HG03175 (cell line): Measurements from ENCODE around the gene PLEKHG2.
"Not testable (repeated sequence)": the region's sequence is repeated elsewhere in the genome, so short reads cannot be mapped to it uniquely, and the experiment has no call there.

Experiments
- ATAC-seq: cut with Tn5 transposase; IDR thresholded peaks from one replicate; pipeline ENCODE4 v1.9.1; 2021; ENCODE audit warnings: mild to moderate bottlenecking, moderate library complexity; ENCODE audit not compliant: unreplicated experiment

Gene PLEKHG2, protein sequence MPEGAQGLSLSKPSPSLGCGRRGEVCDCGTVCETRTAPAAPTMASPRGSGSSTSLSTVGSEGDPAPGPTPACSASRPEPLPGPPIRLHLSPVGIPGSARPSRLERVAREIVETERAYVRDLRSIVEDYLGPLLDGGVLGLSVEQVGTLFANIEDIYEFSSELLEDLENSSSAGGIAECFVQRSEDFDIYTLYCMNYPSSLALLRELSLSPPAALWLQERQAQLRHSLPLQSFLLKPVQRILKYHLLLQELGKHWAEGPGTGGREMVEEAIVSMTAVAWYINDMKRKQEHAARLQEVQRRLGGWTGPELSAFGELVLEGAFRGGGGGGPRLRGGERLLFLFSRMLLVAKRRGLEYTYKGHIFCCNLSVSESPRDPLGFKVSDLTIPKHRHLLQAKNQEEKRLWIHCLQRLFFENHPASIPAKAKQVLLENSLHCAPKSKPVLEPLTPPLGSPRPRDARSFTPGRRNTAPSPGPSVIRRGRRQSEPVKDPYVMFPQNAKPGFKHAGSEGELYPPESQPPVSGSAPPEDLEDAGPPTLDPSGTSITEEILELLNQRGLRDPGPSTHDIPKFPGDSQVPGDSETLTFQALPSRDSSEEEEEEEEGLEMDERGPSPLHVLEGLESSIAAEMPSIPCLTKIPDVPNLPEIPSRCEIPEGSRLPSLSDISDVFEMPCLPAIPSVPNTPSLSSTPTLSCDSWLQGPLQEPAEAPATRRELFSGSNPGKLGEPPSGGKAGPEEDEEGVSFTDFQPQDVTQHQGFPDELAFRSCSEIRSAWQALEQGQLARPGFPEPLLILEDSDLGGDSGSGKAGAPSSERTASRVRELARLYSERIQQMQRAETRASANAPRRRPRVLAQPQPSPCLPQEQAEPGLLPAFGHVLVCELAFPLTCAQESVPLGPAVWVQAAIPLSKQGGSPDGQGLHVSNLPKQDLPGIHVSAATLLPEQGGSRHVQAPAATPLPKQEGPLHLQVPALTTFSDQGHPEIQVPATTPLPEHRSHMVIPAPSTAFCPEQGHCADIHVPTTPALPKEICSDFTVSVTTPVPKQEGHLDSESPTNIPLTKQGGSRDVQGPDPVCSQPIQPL (N-terminal part only)

GRCh38 chr19:39412100-39412866, at the start of gene PLEKHG2:
Gene PLEKHG2, plus strand, starts transcription at chr19:39412669. Its CDS starts 1,418 bp downstream, at chr19:39414087.
- ATAC-seq = peak; percentile 57

- ATAC-seq = no peak
Observed at GRCh38 chr19:39362682-39363657, 49.5 kb upstream of the PLEKHG2 start.

GRCh38 chr19:39363901-39364457, 48.5 kb upstream of the PLEKHG2 start:
- ATAC-seq = no peak

GRCh38 chr19:39365531-39365930, 46.9 kb upstream of the PLEKHG2 start:
- no peak for ATAC-seq

- ATAC-seq = no peak
Observed at GRCh38 chr19:39369200-39369599, 43.3 kb upstream of the PLEKHG2 start.

DNA sequence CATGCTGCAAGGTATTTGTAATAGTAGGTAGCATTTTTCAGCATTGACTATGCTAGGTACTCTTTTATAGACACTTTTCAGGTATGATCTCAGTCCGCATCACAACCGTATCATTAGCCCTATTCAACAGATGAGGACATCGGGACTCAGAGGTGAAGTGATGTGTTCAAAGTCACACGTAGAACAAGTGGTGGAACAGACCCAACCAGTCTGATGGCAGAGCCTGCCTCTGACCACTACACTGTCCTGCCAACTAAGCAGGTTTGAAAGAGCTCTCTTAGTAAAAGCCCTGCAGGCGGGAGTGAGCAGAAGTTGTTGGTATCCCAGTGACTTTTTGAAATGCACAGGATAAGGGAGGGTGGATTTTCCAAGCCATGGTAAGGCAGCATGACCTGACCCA, 41.7 kb upstream of the PLEKHG2 start:
- ATAC-seq = no peak

GRCh38 chr19:39372047-39372802, 40.2 kb upstream of the PLEKHG2 start:
- ATAC-seq = no peak

DNA sequence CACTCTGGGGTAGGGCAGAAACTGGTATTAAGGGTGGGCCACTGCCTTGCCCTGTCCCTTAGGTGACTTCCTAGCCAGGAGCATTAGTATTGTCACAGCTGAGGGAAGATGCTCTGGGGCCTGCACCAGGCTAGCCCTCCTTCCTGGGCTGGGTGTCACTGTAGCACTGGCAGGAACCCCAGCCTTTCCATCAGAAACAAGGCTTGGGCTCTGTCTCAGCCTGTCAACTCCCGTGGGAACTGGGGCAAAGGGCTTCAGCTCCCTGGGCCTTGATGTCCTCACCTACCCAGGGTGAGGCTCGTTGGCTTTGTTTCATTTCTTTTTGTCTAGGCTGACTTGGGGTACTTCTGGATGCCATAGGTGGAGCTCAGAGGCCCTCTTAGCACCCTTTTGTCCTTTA, 39.5 kb upstream of the PLEKHG2 start:
- ATAC-seq = no peak

DNA sequence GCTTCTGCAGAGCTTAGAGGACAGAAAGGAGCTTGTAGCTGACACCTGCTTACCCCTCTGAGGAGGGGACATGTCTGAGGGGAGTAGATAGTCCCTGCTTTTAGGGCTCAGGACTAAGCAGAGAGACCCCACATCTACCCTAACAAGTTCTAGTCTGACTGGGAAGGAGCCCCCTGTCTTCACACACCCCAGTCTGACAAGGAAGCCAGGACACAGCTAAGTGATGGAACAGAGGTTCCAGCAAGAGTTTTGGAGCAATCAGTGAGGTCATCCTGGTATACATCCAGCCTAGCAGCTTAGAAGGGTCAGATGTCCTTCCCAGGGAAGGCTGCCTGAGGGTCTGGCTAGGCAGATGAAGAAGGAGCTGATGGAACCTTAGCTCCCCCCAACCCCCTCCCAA, 36.5 kb upstream of the PLEKHG2 start:
- no peak for ATAC-seq

DNA sequence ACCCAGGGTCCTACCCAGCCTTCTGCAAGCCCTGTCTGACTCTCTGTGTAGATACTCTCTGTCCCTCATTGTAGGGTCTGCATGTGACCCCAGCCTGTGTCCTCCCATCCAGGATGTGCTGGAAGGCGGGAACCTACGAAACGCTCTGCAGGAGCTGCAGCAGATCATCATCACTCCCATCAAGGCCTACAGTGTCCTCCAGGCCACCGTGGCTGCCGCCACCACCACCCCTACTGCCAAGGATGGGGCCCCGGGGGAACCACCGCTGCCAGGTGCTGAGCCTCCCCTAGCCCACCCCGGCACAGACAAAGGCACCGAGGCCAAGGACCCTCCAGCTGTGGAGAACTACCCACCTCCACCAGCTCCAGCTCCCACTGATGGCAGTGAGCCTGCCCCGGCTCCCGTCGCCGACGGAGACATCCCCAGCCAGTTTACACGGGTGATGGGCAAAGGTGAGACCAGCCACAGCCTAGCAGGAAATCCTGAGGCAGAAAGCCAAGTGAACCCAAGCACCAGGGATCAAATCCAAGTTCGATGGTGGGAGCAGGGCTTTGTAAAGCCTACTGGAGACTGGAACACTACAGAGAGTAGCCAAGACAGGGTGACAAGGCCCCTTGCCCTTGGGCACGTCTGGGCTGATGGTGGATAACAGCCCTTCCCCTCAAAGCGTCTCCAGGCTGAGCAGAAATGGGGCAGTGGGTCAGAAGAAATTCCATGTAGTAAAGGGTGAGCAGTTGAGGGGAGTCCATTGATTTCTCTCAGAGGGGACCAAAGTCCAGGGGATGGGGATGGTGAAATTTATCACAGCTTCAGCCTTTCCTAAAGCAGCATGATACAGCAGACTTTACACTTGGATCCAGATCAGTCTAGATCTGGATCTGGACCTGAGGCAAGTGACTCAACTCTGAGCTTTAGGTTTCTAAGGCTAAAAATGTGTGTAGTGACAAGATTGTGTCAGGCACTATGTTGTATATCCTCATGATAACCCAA, 34.8 kb upstream of the PLEKHG2 start:
- no peak for ATAC-seq

- not testable (repeated sequence) for ATAC-seq
Observed at GRCh38 chr19:39379366-39379765, 33.1 kb upstream of the PLEKHG2 start.

DNA sequence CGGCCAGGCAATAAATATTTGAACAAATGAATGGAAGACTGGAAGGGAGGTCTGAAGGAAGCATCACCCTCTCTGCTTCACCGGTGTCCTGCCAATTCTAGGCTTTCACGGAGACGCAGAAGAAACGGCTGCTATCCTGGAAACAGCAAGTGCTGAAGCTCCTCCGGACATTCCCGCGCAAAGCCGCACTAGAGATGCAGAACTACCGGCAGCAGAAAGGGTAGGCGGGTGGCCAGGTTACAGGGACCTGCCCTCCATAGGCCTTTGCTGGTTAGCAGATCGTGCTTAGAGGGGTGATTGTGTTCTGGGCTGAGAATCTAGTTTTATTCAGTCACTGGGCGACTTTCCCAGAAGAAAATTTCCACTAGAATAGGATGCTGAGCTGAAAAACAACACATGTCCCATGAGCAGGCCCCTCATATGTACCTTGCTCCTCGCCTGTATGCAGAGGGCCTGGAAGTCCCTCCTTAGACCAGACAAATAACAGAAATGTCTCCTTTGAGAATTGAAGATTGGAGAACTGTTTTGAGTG, 32.5 kb upstream of the PLEKHG2 start:
- ATAC-seq = no peak

GRCh38 chr19:39380521-39381502, 31.7 kb upstream of the PLEKHG2 start:
- ATAC-seq = no peak

DNA sequence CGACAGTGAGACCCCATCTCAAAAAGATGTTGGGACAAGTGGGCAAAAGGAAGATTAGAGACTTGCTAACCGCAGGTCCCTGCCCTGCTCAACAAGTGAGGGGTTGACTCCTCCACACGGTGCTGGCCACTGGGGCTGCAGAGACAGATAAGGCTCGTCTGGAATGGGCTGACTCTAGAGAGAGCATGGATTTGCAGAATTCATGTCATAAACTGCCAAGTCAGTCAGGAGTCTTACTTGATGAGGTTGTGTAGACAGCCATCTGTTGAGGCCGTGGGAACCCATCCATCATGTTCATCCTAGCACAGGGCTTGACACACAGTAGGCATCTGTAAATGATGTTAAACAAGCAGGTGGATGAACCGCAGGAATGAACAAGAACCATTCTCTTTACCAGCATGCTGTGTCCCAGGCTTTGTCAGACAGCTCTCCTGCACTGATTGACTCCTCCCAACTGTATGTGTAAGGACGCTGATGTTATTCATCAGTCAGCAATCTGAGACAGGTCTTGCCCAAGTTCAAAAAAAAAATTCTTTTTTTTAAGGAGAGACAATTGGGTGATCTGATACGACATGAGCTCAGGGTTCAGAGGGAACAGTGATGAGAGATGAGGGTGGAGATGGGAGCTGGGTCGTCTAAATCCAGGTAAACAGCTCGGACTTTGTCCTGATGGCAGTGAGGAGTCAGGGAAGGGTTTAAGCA, 30.4 kb upstream of the PLEKHG2 start:
- no peak for ATAC-seq
